ENCODE data around the gene RNFT1. TPM values are rescaled to one million over a fixed set of nuclear protein-coding genes. Genes with fewer than 3 reads are reported as not detected.
A peak's percentile ranks its signal among the peaks of the same experiment; 100 is the strongest.
"Not testable (repeated sequence)": the region's sequence is repeated elsewhere in the genome, so short reads cannot be mapped to it uniquely, and the experiment has no call there.

Gene RNFT1
- total RNA-seq, 2 experiments from 2014 or later: 20.7 to 23.7 TPM

- ChIA-PET CTCF (interaction anchor here (1.2 kb wide), 1 partner anchor 64 kb away, joined by 3 read pairs; no protein-coding TSS in a partner anchor), POLR2A (no interaction called here)
- Mint-ChIP-seq H3K27ac (no peak overlapping the region), H3K9me3 (no peaks in the 10 kb centered on the region), H3K36me3 (ENCODE audit: low read depth) (no peaks in the 10 kb centered on the region), H3K4me1 (ENCODE audit: low read depth) (no peaks in the 10 kb centered on the region), H3K27me3 (no peaks in the 10 kb centered on the region), H3K4me3 (no peak overlapping the region)
- ATAC-seq (no peak), DNase-seq (no peak)
- TF ChIP-seq CTCF (IDR thresholded peaks at IDR 0.05): no peak
- intact Hi-C loops (cut with micrococcal nuclease): no loop called here
Observed at GRCh38 chr17:59972778-59973177, 8.2 kb upstream of the RNFT1 start.

GRCh38 chr17:59971771-59972170, 7.2 kb upstream of the RNFT1 start:
- POLR2A ChIA-PET; H3K4me3 Mint-ChIP-seq; H3K36me3 Mint-ChIP-seq (ENCODE audit: low read depth); intact Hi-C loops (cut with micrococcal nuclease); H3K9me3 Mint-ChIP-seq; ATAC-seq; DNase-seq; H3K27ac Mint-ChIP-seq; H3K27me3 Mint-ChIP-seq; H3K4me1 Mint-ChIP-seq (ENCODE audit: low read depth): not testable (repeated sequence)
- CTCF ChIA-PET: interaction anchor here (1.2 kb wide), 1 partner anchor 65 kb away, joined by 3 read pairs; no protein-coding TSS in a partner anchor

DNA sequence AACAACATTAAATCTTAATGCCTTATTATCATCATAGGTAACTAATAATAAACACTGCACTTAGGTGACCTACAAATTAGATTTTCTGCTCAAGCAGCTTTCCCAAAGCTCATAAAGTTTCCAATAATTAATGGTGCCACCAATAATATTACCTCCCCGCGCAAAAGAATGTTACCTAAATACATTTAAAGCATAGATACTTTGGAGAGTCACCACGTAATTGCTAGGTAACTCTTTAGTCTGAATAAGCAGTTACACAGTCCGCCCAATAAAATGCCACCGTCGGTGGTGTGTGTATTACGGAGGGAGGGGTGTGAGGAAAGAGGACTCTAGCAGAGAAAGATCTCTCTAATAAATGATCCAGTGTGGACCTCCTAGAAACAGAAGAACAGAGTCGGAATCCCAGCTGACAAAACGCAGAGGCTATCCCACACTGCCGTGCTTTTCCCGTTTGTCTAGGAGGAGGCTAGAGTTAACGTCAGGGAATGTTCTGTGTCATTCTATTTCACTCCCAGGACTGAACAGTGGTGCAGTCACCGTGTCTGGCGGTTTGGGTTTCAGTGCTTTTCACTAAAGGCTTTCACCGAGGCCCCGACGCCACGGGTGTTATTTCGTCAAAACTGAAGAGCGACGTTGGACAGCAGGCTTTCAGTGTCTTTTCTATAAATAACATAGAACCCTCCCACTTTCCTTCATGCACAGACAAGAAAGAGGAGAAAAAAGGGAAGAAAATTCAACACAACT, 630 bp downstream of the RNFT1 start:
- CTCF ChIA-PET: interaction anchor here (1.0 to 1.5 kb wide), 7 partner anchors 17 to 210 kb away, joined by 3 to 9 read pairs (median 4); no protein-coding TSS in a partner anchor
- H3K4me1 Mint-ChIP-seq (ENCODE audit: low read depth): peaks cover 22% of the 10 kb centered on the region
- peak overlapping the region; percentile 79 for H3K4me3 Mint-ChIP-seq
- H3K27me3 Mint-ChIP-seq: no peaks in the 10 kb centered on the region
- POLR2A ChIA-PET: interaction anchor here (0.6 to 1.3 kb wide), 7 partner anchors 14 to 255 kb away, joined by 3 to 6 read pairs (median 3); no protein-coding TSS in a partner anchor
- TF ChIP-seq CTCF (IDR thresholded peaks at IDR 0.05): no peak
- intact Hi-C loops (cut with micrococcal nuclease): no loop called here
- H3K9me3 Mint-ChIP-seq: no peaks in the 10 kb centered on the region
- peak overlapping the region; percentile 93 for H3K27ac Mint-ChIP-seq
- DNase-seq: peak; percentile 68
- peak; percentile 66 for ATAC-seq
- peaks cover 9% of the 10 kb centered on the region for H3K36me3 Mint-ChIP-seq (ENCODE audit: low read depth)

DNA sequence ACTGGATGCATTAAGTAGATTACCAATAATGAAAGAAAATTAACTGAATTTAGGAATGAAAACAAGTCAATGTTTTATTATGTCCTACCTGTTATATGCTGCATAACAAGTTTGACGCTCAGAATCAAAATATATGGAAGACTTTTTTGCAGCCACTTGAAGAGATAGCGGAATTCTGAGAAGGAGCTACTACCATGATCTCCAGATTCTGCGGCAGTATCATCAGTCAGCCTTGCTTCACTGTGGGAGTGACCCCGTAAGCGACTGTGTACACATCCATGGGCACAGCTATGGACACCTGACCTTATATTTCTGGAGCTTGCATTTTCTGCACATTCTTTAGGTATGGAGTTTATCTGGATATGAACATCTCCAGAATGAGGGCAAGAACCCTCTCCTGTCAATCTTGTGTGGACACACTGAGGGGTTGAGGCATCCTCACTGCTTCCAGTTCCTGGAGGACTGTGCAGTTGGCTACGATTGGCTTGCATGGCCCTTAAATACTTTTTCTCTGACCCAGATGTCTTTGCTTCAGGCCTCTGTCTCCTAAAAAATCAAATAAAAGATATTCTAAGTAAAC, 1.7 kb downstream of the RNFT1 start:
- intact Hi-C loops (cut with micrococcal nuclease): no loop called here
- H3K27me3 Mint-ChIP-seq: no peaks in the 10 kb centered on the region
- H3K9me3 Mint-ChIP-seq: no peaks in the 10 kb centered on the region
- no peak for TF ChIP-seq CTCF (IDR thresholded peaks at IDR 0.05)
- peak overlapping the region; percentile 79 for H3K4me3 Mint-ChIP-seq
- ATAC-seq: no peak
- POLR2A ChIA-PET: interaction anchor here (0.7 to 1.0 kb wide), 2 partner anchors 116 to 137 kb away, joined by 3 read pairs; no protein-coding TSS in a partner anchor
- no peak for DNase-seq
- CTCF ChIA-PET: interaction anchor here (1.2 to 1.4 kb wide), 3 partner anchors 19 to 215 kb away, joined by 3 to 4 read pairs (median 3); no protein-coding TSS in a partner anchor
- H3K36me3 Mint-ChIP-seq (ENCODE audit: low read depth): peaks cover 12% of the 10 kb centered on the region
- peaks cover 26% of the 10 kb centered on the region for H3K4me1 Mint-ChIP-seq (ENCODE audit: low read depth)
- peak overlapping the region; percentile 34 for H3K27ac Mint-ChIP-seq

GRCh38 chr17:59959574-59959973, 5.0 kb downstream of the RNFT1 start:
- Mint-ChIP-seq H3K36me3 (ENCODE audit: low read depth) (peaks cover 19% of the 10 kb centered on the region), H3K4me1 (ENCODE audit: low read depth) (peaks cover 24% of the 10 kb centered on the region)
- DNase-seq; H3K27ac Mint-ChIP-seq; H3K27me3 Mint-ChIP-seq; ATAC-seq; H3K4me3 Mint-ChIP-seq; H3K9me3 Mint-ChIP-seq; intact Hi-C loops (cut with micrococcal nuclease): not testable (repeated sequence)
- CTCF ChIA-PET: interaction anchor here (0.8 kb wide), 1 partner anchor 253 kb away, joined by 3 read pairs; the partner anchor contains the start of gene PTRH2
- POLR2A ChIA-PET: interaction anchor here (0.7 kb wide), 1 partner anchor 42 kb away, joined by 3 read pairs; no protein-coding TSS in a partner anchor
